ENCODE measurements around the gene GSTP1.

- TF ChIP-seq CTCF (IDR thresholded peaks at IDR 0.05) (no peak), POLR2A (IDR thresholded peaks at IDR 0.05) (no peak)
Measured at GRCh38 chr11:67635231-67635521, 51.6 kb downstream of the GSTP1 start.
